HFFc6 (cell line): Measurements from ENCODE around the gene TOPORS. TPM values are rescaled to one million over a fixed set of nuclear protein-coding genes. Genes with fewer than 3 reads are reported as not detected.
A peak's percentile ranks its signal among the peaks of the same experiment; 100 is the strongest.
"Not testable (repeated sequence)": the region's sequence is repeated elsewhere in the genome, so short reads cannot be mapped to it uniquely, and the experiment has no call there.

ENCODE experiments used
- DNase-seq: peaks from one replicate; pipeline ENCODE4 v3.0.0-alpha.2; 2018
- H3K27ac Mint-ChIP-seq: 2 replicates; pipeline ENCODE4 v1.8.0; 2020; ENCODE audit warnings: mild to moderate bottlenecking, mixed read lengths
- H3K27me3 Mint-ChIP-seq: 2 replicates; pipeline ENCODE4 v1.8.0; 2021; ENCODE audit warnings: mild to moderate bottlenecking, moderate library complexity, mixed read lengths; ENCODE audit not compliant: insufficient read depth
- H3K36me3 Mint-ChIP-seq: 2 replicates; pipeline ENCODE4 v1.8.0; 2021; ENCODE audit warnings: low read depth, mixed read lengths
- H3K4me1 Mint-ChIP-seq: 2 replicates; pipeline ENCODE4 v1.8.0; 2020; ENCODE audit warnings: low read depth, mixed read lengths
- H3K4me3 Mint-ChIP-seq: 2 replicates; pipeline ENCODE4 v1.8.0; 2020; ENCODE audit warnings: mild to moderate bottlenecking, moderate library complexity, mixed read lengths
- H3K9me3 Mint-ChIP-seq: 2 replicates; pipeline ENCODE4 v1.8.0; 2020; ENCODE audit warnings: mild to moderate bottlenecking, mixed read lengths
- total RNA-seq, 6 experiments: library from RNA; stranded (reverse); fragmentation: NEBNext Ultra II Directional; extraction: Animal tissue kit (Norgen Biotek cat#: 25700); gene quantifications; 2 replicates in 1 of 6; 3 replicates in 5 of 6; pipeline ENCODE4 v1.2.3, GENCODE V29; 2021
- TF ChIP-seq, protein P1 (sequence below): fragments of 200-600 bp; sonication (generic); IDR thresholded peaks from 2 replicates; pipeline ENCODE4 v1.5.0; 2021; ENCODE audit warnings: antibody characterized with exemption, mild to moderate bottlenecking

Gene TOPORS
- total RNA-seq, 6 experiments from 2014 or later, result 14.8 to 17.4 (median 17.1) TPM

DNA sequence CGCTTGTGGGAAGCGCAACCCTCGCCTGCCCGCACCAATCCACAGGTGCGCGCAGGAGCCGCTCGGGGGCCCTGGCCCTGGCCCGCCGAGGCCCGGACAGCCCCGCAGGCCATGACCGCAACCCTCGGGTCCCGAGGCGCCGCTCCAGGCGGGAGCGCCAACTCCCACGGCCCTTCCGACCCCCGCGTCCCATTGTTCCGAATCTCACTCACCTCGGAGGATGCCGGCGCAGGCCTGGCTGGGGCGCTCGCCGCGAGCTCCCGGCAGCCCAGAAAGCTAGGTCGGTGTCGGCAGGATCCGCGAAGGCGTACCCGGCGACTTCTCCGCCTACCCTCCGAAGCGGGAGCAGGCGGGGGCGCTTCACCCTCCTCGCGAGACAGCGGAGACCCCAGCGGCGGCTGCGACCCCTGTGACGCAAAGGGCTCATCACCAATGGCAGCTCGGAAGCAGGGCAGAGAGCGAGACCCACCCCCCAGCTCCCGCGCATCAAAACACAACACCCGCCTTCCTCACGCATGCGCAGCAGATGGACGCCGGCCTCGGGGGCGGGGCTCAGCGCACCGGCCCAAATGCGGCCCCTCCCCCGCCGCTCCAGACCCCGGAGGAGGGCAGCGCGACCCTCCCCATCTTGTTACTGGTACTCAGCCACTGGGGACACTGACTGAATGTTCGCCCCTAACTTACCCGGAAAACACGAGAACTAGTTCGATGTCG lies 1.7 kb downstream of the TOPORS start:
- peak; percentile 78 for DNase-seq
- TF ChIP-seq, protein P1, sequence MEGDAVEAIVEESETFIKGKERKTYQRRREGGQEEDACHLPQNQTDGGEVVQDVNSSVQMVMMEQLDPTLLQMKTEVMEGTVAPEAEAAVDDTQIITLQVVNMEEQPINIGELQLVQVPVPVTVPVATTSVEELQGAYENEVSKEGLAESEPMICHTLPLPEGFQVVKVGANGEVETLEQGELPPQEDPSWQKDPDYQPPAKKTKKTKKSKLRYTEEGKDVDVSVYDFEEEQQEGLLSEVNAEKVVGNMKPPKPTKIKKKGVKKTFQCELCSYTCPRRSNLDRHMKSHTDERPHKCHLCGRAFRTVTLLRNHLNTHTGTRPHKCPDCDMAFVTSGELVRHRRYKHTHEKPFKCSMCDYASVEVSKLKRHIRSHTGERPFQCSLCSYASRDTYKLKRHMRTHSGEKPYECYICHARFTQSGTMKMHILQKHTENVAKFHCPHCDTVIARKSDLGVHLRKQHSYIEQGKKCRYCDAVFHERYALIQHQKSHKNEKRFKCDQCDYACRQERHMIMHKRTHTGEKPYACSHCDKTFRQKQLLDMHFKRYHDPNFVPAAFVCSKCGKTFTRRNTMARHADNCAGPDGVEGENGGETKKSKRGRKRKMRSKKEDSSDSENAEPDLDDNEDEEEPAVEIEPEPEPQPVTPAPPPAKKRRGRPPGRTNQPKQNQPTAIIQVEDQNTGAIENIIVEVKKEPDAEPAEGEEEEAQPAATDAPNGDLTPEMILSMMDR, result 0 out of 2 replicates have a peak, but pooled peaks have one; percentile 7
- H3K36me3 Mint-ChIP-seq, result peaks cover 29% of the 10 kb centered on the region
- H3K27me3 Mint-ChIP-seq, result no peaks in the 10 kb centered on the region; the same call in none of the 2 replicates
- peak overlapping the region; percentile 94 for H3K27ac Mint-ChIP-seq
- no peaks in the 10 kb centered on the region for H3K9me3 Mint-ChIP-seq
- H3K4me1 Mint-ChIP-seq, result peaks cover 32% of the 10 kb centered on the region
- peak overlapping the region; percentile 95 for H3K4me3 Mint-ChIP-seq

DNA sequence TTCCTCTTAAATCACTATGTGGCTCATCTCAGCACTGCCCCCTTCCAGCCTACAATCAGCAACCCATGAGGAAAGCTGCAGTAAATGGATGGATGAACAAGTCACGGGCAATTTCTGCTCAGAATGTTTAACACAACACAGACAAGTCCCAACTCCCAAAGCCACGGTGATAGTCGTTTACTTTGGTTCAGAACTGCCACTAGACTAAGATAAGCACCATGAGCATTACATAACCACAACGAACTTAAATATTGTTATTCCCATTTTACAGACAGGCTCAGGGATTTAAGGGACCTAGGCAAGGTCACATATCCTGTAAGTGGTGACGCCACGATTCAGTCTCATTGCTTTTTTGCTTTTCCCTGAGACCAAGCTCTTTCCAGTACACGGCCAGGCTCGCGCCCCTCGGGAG lies 2.2 kb downstream of the TOPORS start:
- Mint-ChIP-seq H3K36me3 (peaks cover 29% of the 10 kb centered on the region), H3K9me3 (no peaks in the 10 kb centered on the region), H3K27me3 (no peaks in the 10 kb centered on the region; the same call in none of the 2 replicates), H3K4me3 (peak overlapping the region; percentile 95), H3K4me1 (peaks cover 33% of the 10 kb centered on the region), H3K27ac (peak overlapping the region; percentile 69)
- peak; percentile 21 for DNase-seq
- TF ChIP-seq, protein P1, result no peak; the same call in 1 of the 2 replicates

DNA sequence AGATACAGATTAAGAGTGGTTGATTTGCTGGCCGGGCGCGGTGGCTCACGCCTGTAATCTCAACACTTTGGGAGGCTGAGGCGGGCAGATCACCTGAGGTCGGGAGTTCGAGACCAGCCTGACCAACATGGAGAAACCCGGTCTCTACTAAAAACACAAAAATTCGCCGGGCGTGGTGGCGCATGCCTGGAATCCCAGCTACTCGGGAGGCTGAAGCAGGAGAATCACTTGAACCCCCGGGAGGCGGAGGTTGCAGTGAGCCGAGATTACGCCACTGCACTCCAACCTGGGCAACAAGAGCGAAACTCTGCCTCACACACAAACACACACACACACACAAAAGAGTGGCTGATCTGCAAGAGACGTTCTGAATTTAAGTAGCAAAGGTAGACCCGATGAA lies 4.2 kb downstream of the TOPORS start:
- Mint-ChIP-seq H3K36me3 (peaks cover 37% of the 10 kb centered on the region), H3K4me1 (peaks cover 29% of the 10 kb centered on the region)
- not testable (repeated sequence) for H3K4me3 Mint-ChIP-seq, DNase-seq, H3K27ac Mint-ChIP-seq, H3K9me3 Mint-ChIP-seq, H3K27me3 Mint-ChIP-seq

DNA sequence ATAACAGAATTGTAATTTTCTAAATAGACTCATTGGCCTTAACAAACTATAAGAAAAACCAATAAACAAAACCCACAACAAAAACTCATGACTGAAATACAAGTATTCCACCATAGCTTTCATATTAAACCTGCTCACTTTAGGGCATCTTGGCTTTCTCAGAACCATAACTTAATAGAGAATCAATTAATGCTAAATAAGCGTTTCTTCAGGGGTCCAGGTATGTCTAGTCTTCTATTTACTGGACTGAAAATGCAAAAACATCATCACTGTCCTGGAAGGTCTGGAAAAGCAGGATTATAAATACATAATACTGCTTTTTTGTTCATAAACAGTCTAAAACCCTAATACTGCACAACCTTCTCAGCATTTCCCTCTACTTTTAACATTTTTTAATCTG lies 6.5 kb downstream of the TOPORS start:
- no peak for DNase-seq
- peaks cover 50% of the 10 kb centered on the region for H3K36me3 Mint-ChIP-seq

DNA sequence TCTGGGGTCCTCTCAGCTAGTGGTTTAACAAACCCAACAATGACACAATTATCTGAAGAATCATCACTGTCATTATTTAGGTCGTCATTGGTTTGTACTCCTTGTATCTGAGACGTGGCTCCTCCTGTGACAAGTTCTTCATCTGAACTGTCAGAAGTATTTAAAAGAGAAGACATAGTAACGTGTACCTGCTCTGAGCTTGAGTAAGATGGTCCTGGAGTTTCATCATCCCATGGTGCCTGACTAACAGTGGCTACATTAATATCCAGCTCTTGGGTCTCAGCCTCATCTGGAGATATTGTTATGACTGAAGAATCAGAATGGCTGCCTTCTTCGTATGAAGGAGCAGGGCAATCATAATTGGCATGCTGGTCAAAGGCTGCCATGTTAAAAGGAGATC lies 9.3 kb downstream of the TOPORS start:
- Mint-ChIP-seq H3K4me3 (no peak overlapping the region), H3K4me1 (peaks cover 15% of the 10 kb centered on the region; the same call in 1 of the 2 replicates), H3K36me3 (peaks cover 29% of the 10 kb centered on the region), H3K27me3 (no peaks in the 10 kb centered on the region; the same call in 1 of the 2 replicates), H3K27ac (no peak overlapping the region), H3K9me3 (no peaks in the 10 kb centered on the region)
- TF ChIP-seq, protein P1, result no peak
- DNase-seq, result no peak

More for the DNA sequence above, 6.5 kb downstream of the TOPORS start:
- no peaks in the 10 kb centered on the region; the same call in 1 of the 2 replicates for H3K27me3 Mint-ChIP-seq
- no peaks in the 10 kb centered on the region for H3K9me3 Mint-ChIP-seq
- H3K4me3 Mint-ChIP-seq, result no peak overlapping the region
- TF ChIP-seq, protein P1, result no peak
- peaks cover 27% of the 10 kb centered on the region for H3K4me1 Mint-ChIP-seq
- no peak overlapping the region for H3K27ac Mint-ChIP-seq

DNA sequence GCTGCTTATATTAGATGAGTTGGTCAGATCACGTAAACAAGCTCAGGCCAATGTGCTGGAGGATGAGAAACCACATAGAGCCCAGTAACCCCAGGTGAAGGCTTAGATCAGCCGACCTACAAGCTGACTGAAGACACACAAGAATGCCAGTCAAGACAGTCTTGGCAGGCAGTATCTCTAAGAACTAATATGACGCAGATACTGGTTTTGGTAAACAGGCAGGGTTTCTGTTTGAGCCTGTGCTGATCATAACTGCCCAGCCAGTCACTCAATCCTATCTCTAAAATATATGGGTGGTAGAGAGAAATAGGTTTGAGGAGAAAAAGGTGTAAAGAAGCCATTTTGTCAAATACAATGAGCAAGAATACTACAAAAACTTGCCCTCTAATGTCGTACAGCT lies 18.6 kb downstream of the TOPORS start:
- Mint-ChIP-seq H3K9me3 (no peaks in the 10 kb centered on the region), H3K4me3 (no peak overlapping the region), H3K36me3 (no peaks in the 10 kb centered on the region), H3K27me3 (no peaks in the 10 kb centered on the region; the same call in 1 of the 2 replicates), H3K27ac (no peak overlapping the region), H3K4me1 (peaks cover 24% of the 10 kb centered on the region)
- TF ChIP-seq, protein P1, result no peak
- no peak for DNase-seq
